HG03460 (cell line): Measurements from ENCODE around the gene EFNA5.

Source experiments
- ATAC-seq: cut with Tn5 transposase; IDR thresholded peaks from one replicate; pipeline ENCODE4 v1.9.1; 2021; ENCODE audit not compliant: unreplicated experiment

EFNA5 gene

DNA sequence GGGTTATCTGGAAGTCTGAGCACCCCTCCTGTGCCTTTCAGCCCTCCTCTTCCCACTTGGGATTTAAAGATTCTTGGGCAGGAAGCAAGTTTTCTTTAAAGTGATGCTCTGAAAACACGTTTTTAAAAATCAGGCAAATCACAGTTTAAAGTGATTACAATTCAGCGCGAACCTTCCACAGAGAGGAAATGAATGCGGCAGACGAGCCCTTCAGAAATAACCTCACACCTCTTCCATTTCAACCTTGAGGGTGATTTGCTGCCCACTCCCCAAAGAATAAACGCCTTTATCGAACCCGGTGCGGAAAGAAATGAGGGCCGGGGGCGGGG lies 2.3 kb upstream of the EFNA5 start:
- ATAC-seq: no peak

DNA sequence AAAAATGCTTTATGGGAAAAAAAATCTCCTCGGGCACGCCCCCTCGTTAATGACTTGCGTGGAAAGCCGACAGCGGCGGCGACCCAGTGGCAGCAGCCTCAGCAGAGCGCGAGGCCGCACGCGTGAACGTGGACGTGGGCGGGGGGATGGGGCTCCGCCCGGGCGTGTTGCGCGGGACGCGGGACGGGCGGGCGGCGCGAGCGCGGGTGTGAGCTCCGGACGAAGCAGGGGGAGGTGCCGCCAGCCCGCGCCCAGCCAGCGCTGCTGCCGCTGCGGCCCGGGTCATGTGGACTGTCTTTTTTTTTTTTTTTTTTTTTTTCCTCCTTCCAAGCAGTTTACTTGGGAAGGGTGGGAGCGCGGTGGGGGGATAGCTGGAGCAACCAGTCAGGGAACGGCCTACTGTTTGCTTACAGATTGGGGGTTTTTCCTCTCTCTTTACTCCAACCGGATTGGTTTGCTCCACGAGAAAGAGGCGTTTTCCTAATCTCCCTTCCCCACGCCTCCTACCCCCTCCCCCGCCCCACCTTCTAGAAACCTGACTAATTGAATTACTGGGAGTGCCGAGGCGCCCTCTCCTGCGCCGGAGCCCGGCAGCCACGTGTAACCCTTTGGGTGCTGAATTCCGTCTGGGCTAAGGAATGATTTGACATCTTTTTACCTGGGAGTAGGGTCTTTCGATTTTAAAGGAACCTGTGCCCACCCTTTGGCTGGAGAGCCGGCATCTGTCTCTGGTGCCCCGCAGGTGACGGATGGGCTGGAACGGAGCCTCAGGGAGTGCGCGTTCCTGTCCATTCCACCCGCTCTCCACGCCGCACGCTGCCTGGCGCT lies 1.7 kb upstream of the EFNA5 start:
- ATAC-seq: no peak

DNA sequence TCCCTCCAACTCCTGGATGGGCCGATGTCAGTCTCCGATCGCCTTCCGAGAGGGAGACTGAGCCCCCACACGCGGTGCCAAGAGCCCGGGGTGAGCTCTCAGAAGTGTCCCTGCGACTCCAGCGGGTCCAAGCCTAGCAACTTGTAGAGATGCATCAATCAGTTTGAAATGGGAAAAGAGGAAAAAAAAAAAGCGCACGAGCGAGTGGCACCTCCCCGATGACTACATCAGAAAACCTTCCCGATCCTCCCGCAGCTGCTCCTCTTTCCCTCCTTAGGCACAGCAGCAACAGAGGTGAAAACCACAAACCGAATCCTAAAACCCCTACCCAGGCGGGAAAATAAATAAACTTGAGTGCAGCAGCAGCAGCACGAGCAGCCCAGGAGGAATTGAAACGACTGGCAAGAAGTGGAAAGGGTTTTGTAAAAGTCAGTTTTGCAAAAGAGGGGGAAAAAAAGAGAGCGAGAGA lies 1.0 kb upstream of the EFNA5 start:
- ATAC-seq: no peak

DNA sequence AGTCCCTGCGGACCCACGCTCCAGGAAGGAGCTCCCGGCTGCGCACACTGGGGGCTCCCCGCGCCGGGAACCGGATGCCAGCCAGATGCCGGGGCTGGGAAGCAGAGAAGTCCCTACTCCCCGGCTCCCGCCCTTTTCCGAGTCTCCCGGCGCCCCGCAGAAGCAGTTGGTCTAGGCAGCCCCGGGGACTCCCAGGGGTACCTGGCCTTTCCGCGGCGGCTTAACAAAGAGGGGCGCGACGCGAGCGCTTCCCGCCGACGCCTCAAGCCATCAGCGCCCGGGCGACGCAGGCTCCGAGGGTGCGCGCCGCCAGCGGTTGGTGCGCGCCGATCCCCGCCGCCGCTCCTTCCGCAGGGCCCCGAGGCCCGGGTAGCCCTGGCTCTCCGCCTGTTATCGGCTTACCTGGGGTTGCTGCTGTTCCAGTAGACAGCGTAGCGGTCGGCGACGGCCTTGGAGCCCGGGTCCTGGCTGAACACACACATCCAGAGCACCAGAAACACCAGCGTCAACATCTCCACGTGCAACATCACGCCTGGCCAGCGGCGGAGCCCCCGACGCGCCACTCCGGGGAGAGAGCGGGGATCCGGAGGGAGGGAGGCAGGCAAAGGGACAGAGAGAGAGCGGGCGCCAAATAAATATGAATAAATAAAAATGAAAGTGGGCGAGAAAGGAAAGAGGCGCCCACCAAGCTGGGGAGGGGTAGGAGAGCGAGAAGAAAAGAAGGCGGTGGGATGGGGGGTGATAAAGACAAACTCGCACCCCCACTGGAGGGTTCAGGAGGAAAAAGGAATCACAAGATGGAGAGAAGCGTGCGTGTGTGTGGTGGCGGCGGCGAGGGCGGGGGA lies 428 bp downstream of the EFNA5 start:
- ATAC-seq: no peak

DNA sequence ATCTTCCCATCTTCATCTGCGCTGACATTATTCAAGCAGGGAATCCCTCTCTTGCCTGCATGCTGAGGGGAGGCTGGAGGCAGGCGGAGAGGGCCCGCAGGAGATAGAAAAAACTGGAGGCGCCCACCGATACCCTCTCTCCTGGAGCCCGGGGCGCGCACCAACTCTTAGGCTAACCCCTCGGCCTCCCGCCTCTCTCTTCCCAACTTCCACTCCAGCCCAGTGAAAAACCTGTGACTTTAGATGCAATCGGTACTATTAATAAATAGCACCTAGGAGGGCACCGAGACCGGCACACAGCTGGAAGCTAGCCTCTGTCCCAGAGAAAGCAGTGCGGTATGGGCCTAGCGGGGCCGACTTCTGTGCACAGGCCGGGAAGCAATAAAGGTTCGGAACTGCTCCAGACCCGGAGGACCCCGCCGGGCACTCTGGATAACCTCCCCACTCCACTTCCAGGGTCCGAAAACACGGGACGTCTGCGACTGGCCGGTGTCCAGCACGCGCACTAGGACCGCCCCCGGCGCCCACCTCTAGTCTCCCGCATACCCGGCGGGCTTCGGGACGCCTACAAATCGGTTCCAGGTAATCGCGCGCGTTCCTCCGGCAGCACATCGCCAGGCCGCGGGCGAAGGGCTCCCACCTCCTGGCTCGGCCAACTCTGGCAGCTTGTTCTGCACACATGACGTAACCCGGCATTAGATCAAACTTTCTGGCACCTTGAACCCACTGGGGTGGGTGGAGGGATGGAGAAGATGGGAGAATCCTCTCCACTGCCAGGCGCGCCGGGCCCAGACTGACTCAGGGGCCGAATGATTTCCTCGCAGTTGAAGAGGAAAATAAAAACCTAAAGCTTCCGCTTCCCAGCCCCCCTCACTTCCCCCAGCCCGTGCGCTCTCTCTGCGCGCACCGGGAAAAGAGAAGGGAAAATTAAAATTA lies 1.4 kb downstream of the EFNA5 start:
- no peak for ATAC-seq

DNA sequence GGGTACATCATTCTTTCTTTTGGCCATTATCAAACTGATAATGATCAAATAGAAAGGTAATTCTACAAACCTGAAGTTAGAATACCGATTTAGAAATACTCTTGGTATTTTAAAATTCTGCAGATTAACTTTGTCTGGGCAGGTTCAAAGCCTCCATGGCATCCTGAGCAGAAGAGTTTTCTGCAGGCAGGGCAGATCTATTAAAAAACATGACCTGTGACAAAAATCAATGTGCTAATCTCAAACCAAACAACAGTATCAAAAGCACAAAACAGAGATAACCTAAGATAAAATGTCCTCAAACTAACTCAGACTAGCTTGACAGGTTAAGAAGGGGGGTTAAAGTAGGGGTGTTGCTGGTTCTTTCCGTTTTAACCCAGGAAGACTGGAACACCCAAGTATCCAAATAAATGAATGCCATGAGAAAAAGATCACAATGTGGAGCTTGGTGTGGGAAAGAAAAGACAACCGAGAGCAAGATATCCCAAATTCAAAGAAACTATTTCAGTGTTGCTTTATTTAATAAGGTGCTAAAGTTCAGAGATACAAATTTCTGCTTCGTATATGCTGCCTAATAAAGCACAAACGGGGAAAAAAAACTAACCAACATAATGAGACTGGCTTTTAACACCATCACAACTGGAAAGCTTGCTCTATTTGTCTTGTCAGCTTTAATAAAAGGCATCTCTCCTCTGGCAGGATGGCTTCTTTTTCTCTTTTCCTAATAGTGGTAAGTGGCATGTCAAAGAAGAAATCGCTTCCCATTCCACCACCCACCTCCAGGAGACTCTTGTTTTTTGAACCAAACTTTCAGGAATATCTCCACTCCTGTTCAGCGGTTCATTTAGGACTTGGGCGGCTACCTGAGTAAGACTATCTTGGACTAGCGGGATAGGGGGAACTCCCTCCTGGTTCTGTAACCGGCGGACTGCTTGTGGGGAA lies 2.3 kb downstream of the EFNA5 start:
- no peak for ATAC-seq

DNA sequence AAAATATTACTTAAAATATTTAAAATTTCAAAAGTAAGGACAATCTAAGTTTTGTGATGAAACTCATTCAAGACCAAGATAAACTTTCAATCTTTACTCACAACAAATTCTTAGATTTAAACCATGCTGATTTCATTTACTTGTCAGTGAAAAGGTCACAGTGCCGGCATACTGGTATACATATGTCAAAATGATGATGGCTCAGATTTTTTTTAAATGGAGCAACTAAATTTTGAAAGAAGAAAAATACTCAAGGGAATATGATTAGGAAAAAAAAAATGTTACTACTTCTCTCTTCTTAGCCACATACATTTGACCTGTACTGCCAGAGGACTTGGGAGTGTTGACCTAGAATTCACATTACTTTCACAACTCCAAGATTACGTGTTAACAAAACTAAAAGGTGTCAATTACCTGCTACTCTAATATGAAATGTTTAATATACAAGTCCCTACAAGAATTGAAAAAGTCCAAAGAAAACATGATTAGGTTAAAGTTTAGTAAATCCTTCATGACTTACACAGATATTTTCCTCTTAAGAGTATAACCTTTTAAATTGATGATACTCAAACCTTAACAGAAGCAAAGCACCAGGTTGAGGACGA lies 4.6 kb downstream of the EFNA5 start:
- no peak for ATAC-seq

DNA sequence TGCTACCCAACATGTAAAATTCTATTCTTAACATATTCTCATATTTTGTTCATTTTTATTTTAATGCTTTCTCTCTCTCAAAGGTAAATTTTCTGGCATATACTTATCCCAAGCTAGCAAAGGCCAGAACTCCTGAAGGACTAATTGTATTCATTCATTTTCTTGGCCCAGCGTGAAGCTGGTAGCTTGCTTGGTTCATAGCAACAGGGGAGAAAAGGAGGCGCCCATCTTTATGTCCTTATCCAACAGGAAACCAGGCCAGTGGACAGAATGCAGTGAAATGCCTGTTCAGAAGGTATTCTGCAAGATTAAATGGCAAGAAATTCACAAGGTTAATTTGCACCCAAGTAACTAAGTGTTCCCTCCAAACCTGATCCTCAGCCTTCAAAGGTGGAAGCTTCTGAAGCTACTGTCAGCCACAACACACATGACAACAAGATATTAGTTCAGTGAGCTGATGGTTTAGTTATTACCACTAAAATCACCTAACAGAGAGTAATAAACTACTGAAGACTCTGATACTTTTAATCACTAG lies 5.6 kb downstream of the EFNA5 start:
- no peak for ATAC-seq

DNA sequence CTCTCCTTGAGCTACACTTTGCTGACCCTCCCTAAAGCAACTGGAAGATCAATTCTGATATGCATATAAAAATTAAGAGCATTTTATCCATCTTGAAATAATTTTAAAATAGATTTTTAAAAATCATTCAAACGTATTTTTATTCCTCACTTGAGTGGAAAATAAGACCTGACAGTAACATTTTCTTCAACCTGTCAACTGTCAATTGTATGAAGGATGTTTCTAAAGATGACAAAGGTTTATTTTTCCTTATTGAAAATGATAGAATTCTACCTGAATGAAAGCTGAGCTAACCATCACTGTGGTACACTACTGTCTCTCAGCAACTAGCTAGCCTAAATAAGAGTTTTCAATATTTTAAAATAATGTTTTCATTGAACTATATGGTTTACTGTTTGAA lies 7.0 kb downstream of the EFNA5 start:
- no peak for ATAC-seq

DNA sequence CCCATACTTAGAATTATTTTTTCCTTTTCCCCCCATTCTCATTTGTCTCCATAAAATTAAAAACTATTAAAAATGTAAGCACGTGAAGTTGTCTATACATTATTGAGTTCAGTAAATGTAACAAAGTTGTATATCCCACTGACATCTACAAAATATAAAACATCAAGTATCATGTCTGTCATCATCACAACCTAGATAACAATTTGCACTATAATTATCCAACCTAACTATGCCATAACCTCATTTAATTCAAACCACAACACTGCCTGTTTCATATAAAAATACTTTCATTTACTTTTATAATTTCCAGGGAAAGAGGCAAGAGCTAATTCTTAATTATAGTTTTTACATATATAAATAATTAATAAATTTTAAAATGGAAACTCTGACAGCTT lies 9.1 kb downstream of the EFNA5 start:
- no peak for ATAC-seq

DNA sequence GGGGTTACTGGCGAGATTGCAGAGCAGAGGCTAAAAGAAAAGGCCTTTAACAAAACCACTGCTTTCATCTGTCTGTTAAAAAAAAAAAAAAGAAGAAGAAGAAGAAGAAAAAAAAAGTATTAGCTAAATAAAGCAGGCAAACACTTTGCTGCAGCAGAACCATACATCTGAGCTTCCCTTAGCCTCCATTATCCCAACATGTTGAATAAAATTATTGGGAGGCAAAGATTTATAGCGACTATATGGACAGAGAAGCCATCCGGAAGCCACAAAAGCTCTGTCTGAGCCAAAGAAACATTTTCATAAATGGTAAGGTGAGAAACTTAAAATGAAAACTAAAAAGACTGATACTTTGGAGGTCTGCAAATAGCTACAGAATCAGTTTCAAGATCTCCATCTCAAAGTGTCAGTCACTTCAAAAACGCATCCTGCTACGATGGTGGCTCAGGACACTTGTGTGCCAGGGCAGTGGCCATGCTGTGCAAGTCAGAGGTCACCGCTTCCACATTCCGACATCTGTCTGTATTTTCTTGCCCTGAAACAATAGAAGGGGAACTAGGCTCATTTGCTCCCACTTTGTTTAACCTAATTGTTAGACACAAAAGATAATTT lies 9.6 kb downstream of the EFNA5 start:
- ATAC-seq: no peak

DNA sequence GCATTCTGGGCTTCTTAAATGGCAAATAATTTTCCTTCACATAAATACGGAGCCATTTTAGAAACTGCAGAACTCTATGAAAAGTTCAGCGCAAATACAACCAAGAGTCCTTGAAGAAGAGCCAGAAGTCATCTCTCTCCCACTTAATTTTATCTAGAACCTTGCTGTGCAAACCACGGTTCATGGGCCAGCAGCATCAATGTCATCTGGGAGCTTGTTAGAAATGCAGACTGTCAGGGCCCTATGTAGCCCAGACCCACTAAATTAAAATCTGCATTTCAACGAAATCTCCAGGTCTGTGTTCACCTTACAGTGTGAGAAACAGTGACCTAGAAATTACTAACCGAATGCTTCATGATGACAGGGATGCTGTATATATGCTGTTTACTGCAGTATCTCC lies 12.2 kb downstream of the EFNA5 start:
- ATAC-seq: no peak

DNA sequence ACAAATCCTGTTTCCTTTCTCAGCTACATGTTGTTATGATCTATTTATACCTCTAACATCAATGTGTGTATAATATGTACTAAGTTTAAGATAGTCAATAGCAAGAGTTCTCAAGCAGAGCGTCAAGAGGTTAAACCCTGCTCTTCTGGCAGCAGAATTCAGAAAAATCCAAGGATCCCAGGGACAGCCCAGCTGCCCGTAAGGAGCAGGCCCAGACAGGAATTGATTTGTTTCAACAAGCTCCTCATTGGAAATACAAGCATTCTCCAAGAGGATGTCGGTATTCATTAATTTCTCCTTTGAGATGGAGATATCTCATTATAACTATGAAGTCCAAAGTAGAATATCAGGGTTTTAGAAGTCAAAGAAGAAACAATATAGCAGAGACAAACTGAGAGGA lies 14.9 kb downstream of the EFNA5 start:
- no peak for ATAC-seq

DNA sequence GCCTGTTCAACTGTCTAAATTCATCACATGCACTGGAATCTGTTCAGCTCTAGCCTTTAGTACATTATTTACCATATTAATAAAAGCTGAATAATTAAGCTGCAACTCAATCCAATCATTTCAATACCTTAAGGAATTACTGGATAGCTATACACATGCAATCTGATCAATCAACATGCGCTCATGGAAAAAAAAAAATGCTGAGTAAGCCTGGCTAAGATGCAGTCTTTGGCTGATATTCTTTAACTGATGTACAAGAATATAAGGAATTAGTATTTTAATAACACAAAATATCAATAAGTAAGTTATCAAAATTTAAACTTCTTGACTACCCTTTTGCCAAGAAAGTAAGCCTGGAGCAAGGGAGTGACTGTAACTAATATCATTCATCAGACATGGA lies 15.9 kb downstream of the EFNA5 start:
- ATAC-seq: no peak

DNA sequence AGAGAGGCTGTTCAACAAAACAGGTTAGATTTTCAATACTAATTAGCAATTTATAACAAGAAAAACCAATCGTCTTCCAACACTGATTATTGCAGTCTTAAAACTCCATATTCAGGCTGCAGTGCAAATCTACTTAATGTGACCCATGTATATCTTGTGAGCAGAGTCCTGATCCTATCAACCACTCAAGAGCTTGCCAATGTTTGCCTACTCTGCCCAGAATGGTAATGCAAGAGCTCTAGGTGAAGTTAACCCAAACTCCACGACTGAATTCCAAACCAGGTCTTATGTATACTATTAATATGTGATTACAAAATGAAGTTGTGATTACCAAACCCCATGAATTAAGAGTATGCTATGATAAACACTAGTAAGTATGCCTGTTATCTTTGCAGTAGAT lies 17.1 kb downstream of the EFNA5 start:
- ATAC-seq: no peak

DNA sequence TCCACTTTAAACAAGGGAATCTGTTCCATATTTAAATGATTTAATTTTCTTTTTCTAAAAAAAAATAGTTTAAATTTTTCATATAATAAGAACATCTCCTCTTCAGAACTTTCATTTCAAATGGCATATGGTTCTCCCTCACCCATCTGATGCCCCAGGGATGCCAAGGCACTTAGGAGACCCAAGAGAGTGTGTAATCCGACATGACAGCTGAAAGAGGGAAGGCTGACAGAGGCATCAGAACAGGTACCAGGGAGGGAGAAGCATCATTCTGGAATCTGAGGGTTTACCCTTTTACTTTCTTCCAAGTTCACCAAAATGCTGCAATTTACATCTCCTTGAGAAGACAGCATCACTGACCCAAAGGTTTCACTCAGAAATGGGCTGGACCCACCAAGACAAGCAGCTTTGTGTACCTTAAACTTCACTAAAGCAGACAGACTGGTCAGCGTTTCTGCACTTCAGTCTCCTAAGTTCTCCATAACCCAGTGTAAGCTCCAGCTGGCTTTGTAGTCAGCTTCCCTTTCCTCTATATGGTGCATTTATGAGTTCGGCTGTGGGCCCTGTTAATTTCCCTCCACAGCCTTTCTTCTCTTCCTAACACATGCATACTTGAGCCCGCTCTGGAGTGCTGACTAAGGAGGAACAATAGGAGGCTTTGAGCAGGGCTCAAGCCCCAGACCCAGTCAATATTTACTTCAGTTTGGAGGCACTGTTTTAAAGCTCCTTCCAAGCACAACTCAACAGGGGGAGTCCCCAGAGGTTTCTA lies 17.7 kb downstream of the EFNA5 start:
- no peak for ATAC-seq

DNA sequence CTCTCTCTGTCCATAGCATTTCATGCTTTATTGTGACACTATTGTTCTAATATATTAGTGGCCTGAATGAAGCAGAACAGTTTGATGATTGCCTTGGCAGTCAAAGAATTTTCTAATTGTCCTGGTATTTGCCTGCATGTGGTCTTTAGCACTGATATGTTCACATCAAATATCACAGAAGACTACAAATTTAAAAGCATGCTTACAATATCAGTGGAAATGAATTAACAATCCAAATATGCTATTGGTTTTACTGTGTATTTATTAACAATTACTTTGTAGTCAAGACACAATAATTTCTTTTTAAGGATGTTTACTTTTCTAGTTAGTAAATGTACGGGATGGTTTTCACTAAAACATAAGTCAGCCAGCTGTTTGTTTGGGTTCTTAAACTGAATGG lies 18.3 kb downstream of the EFNA5 start:
- ATAC-seq: no peak

DNA sequence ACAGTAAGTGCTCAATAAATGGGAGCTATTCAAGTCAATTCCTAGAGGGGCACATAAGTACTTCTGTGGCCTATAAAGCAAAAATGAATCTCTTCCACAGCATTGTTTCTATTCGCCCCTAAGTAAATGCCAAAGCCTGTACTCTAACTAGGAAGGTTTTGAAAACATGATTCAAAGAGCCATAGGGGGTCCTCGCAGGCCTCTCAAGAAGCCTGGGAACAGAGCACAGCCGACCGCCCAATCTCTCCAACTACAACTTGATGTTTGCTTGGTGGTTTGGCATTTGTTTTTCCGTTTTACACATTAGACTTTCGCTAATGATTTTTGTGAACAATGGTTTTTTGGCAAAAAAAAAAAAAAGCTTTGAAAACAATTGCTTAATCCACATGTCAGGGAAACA lies 19.4 kb downstream of the EFNA5 start:
- ATAC-seq: no peak
